Stimulated activated CD8-positive, alpha-beta memory T cell treated with anti-CD3 and anti-CD28 coated beads, Interleukin-7, amount 100 ng/mL, for 4 hours (primary cell): ENCODE data around the gene CGB7.

Source experiments
- DNase-seq, 2 donors: peaks; one replicate each; pipeline ENCODE4 v3.0.0-alpha.2; 2020; ENCODE audit warnings: low read depth in 2 of 2

The CGB7 gene

DNA sequence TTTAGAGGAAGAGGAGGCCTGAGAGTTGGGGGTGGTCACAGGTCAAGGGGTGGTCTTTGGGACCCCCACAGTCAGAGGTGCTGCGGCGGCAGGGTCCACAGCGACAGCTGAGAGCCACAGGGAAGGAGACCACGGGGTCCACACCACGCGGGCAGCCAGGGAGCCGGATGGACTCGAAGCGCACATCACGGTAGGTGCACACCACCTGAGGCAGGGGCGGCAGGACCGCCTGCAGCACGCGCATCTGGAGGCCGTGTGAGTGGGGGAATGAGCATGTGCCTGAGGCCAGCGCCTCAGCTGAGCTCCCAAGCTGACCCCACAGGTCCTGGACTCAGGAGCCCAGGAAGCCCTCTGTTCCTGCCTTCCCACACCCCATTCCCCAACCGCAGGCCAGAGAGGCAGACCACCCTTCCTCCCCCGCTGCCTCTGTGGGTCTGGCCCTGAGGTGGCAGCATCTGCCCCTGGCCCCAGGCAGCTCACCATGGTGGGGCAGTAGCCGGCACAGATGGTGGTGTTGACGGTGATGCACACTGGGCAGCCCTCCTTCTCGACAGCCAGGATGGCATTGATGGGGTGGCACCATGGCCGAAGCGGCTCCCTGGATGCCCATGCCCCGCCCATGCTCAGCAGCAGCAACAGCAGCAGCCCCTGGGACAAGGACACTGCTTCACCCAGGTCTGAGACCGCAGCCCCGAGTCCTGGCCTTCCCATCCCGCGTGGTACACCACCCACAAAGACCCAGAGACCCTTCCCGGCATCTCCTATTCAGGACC is 41.3 kb downstream of the CGB7 start:
- no peak for DNase-seq

DNA sequence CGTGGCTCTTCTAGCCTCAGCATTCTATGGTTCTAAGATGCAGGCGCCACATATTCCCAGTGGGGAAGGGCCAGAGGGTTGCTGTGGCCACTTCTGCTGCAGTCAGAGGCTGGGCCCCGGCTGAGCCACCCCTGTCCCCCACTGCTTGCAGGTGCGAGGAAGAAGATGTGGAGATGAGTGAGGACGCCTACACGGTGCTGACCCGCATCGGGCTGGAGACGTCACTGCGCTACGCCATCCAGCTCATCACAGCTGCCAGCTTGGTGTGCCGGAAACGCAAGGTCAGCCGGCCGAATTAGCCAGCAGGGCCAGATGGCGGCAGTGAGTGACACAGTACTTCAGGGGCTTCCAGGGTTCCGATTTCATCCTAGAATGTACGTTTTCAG is 42.7 kb downstream of the CGB7 start:
- DNase-seq: no peak

DNA sequence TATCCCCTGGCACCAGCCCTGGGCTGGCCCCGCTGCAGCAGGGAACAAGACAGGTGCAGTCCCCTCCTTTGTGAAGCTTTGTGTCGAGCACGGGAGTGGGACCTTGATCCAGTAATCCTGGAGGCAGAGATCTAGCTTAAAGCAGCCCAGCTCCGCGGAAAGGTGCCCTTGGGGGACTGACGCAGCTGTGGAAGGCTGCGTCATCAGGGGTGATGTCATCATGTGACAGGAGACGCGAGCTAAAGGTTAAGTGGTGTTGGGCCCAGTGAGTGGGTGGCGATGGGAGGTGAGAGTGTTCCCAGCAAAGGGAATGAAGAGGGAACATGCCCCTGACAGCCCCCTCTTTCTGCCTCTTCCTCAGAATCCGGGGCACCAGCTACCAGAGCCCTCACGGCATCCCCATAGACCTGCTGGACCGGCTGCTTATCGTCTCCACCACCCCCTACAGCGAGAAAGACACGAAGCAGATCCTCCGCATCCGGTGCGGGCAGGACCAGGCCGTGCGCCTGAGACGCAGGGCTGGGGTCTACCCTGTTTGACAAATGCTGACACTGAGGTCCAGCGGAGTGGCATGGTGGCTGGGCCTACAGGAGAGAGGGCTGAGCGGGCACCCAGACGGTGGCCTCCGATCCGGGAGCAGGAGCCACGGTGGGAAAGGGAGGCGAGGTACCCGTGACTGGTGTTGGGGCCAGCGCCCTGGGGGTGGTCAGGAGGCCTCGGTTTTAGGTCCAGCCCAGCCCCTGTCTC is 43.3 kb downstream of the CGB7 start:
- no peak for DNase-seq

GRCh38 chr19:49011194-49011593 is 46.4 kb downstream of the CGB7 start:
- no peak for DNase-seq

DNA sequence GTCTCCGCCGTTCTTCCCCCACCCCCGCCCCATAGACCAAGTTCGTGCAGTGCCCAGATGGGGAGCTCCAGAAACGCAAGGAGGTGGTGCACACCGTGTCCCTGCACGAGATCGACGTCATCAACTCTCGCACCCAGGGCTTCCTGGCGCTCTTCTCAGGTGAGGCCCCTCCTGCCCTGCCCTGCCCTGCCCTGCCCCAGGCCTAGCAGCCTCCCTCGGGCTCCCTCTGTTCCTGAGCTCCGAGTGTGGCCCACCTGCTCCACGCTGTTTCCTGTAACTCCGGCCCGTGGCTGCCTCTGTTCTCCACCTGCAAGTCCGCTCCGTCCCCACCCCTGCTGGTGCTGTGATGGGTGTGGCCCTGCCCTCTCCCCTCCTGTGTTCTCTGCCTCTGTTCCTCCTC is 47.1 kb downstream of the CGB7 start:
- DNase-seq: no peak

DNA sequence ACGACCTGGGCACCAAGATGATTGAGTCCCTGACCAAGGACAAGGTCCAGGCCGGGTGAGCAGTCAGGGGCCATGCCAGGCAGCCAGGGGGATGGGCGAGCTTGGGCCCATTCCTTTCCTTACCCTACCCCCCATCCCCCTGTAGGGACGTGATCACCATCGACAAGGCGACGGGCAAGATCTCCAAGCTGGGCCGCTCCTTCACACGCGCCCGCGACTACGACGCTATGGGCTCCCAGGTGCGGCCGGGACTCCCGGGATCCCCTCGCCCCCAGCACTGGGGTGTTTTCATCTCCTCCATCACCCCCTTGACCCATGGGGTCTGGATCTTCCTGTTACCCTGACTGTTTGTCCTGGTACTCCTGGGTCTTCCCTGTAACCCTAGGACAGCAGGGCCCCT is 47.7 kb downstream of the CGB7 start:
- DNase-seq: no peak

GRCh38 chr19:49006905-49007304 is 50.6 kb downstream of the CGB7 start:
- no peak for DNase-seq

DNA sequence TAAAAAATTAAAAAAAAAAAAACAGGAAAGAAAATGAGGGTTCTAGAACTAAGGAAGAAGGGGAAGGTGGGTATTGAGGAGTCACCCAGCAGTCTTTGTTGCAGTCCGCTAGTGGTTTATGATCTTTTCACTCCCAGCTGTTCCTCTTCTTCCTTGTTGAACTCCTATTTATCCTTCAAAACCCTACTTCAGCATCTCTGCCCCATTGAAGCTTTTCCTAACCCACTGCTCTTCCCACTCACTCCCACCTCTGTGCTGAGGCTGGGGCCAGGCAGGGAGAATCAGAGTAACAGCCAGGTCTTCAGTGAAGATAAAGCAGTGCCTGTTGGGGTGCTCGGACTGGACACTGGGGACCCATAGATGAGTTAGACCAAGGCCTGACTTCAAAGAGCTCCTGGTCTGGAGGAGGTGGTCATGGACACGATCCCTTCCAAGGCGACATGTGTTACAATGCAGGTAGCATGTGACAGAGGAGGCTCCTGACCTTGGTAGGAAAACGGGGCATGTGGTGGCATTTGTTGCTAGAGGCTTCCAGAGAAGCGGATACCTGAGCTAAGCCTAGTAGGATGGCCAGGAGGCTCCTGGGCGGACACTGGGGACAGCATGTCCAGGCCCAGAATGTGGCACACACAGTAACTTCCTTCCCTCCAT is 52.5 kb downstream of the CGB7 start:
- no peak for DNase-seq
